Neural progenitor cell (in vitro differentiated cells): ENCODE measurements around the gene TMPRSS9. TPM values are rescaled to one million over a fixed set of nuclear protein-coding genes. Genes with fewer than 3 reads are reported as not detected.

Experiments used
- DNase-seq: peaks from one replicate; pipeline ENCODE4 v3.0.0-alpha.2; 2016; ENCODE audit warnings: low spot score
- H2AFZ ChIP-seq: fragments of 200-600 bp; sonication (generic); replicated peaks from 2 replicates; pipeline ENCODE4 v1.6.1; 2016; ENCODE audit warnings: antibody characterized with exemption
- H3F3A ChIP-seq: fragments of 200-600 bp; sonication (generic); 2 replicates; pipeline ENCODE4 v1.6.1; 2016; ENCODE audit warnings: antibody characterized with exemption, low read depth
- H3K27ac ChIP-seq: fragments of 200-600 bp; sonication (generic); 2 replicates; pipeline ENCODE4 v1.5.1; 2016; ENCODE audit warnings: mild to moderate bottlenecking
- H3K27me3 ChIP-seq: fragments of 200-600 bp; sonication (generic); 2 replicates; pipeline ENCODE4 v1.6.1; 2016; ENCODE audit warnings: mild to moderate bottlenecking, moderate library complexity
- H3K36me3 ChIP-seq: fragments of 200-600 bp; sonication (generic); 2 replicates; pipeline ENCODE4 v1.5.1; 2016
- H3K4me1 ChIP-seq: fragments of 200-600 bp; sonication (generic); 2 replicates; pipeline ENCODE4 v1.6.1; 2016; ENCODE audit warnings: mixed run types
- H3K4me2 ChIP-seq: fragments of 200-600 bp; sonication (generic); 2 replicates; pipeline ENCODE4 v1.6.1; 2016
- H3K4me3 ChIP-seq: fragments of 200-600 bp; sonication (generic); 2 replicates; pipeline ENCODE4 v1.5.1; 2016
- H3K79me2 ChIP-seq: fragments of 200-600 bp; sonication (generic); 2 replicates; pipeline ENCODE4 v1.6.1; 2016; ENCODE audit warnings: low read depth
- H3K9ac ChIP-seq: fragments of 200-600 bp; sonication (generic); 2 replicates; pipeline ENCODE4 v1.6.1; 2016
- H3K9me3 ChIP-seq: fragments of 200-600 bp; sonication (generic); 2 replicates; pipeline ENCODE4 v1.5.1; 2016; ENCODE audit warnings: low read depth
- H4K20me1 ChIP-seq: fragments of 200-600 bp; sonication (generic); 2 replicates; pipeline ENCODE4 v1.6.1; 2016; ENCODE audit warnings: low read depth
- H3K27ac Mint-ChIP-seq: 3 replicates; pipeline ENCODE4 v1.8.0; 2021; ENCODE audit warnings: mixed read lengths
- H3K27me3 Mint-ChIP-seq: 2 replicates; pipeline ENCODE4 v1.8.0; 2022; ENCODE audit warnings: low read depth, mild to moderate bottlenecking, inconsistent platforms, moderate library complexity, mixed read lengths; ENCODE audit not compliant: insufficient read depth
- H3K36me3 Mint-ChIP-seq: 3 replicates; pipeline ENCODE4 v1.8.0; 2021; ENCODE audit warnings: mixed read lengths
- H3K4me1 Mint-ChIP-seq: 3 replicates; pipeline ENCODE4 v1.8.0; 2021; ENCODE audit warnings: mixed read lengths
- H3K4me3 Mint-ChIP-seq: 3 replicates; pipeline ENCODE4 v1.8.0; 2021; ENCODE audit warnings: mild to moderate bottlenecking, moderate library complexity, mixed read lengths
- H3K9me3 Mint-ChIP-seq: 3 replicates; pipeline ENCODE4 v1.8.0; 2020; ENCODE audit warnings: mixed read lengths
- EZH2 ChIP-seq: fragments of 200-600 bp; sonication (generic); IDR thresholded peaks from 2 replicates; pipeline ENCODE4 v1.6.1; 2017; ENCODE audit warnings: antibody characterized with exemption, mild to moderate bottlenecking, moderate library complexity
- EZH2phosphoT487 ChIP-seq: fragments of 200-600 bp; sonication (generic); IDR thresholded peaks from 2 replicates; pipeline ENCODE4 v1.6.1; 2017; ENCODE audit warnings: antibody characterized with exemption
- total RNA-seq: library from RNA; depleted of rRNA; stranded (reverse); fragments of >200 nt; gene quantifications from 2 replicates; pipeline ENCODE4 v1.2.3, GENCODE V29; 2015; ENCODE audit warnings: low replicate concordance
- TF ChIP-seq, protein P1 (sequence below): fragments of 200-600 bp; sonication (generic); IDR thresholded peaks from 2 replicates; pipeline ENCODE4 v1.5.1; 2017; ENCODE audit warnings: antibody characterized with exemption, mild to moderate bottlenecking

Gene TMPRSS9
- total RNA-seq, 1 donor from 2014 or later = not detected

DNA sequence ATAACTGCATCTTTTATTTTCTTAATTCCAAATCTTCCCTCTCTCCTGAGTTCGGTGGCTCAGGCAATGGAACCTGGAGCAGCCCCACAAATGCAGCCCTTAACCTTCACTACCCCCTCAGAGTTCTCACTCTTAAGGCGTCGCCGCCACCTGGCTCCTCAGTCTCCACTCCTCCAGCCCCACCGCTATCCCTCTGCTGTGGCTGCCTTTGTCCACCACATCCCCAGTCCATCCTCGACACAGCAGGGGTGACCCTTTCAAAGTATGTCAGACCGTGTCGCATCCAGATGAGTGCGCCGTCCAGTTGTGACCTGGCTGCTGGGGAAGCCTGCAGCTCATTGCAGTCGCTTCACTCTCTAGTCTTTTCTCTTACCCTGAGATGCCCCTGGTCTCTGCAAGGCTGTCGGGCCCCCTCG lies 30.6 kb upstream of the TMPRSS9 start:
- Histone ChIP-seq H3K4me1 (peaks cover 29% of the 10 kb centered on the region), H3K4me3 (peak overlapping the region; percentile 76), H3K79me2 (peaks cover 79% of the 10 kb centered on the region), H3K36me3 (no peaks in the 10 kb centered on the region), H3K27ac (no peak overlapping the region), H3K9me3 (no peaks in the 10 kb centered on the region), H3F3A (peaks cover 52% of the 10 kb centered on the region), H3K27me3 (no peaks in the 10 kb centered on the region), H4K20me1 (peaks cover 69% of the 10 kb centered on the region), H2AFZ (no peak overlapping the region), H3K9ac (no peak overlapping the region), H3K4me2 (peak overlapping the region; percentile 99)
- peaks cover 2% of the 10 kb centered on the region for H3K36me3 Mint-ChIP-seq
- peaks cover 57% of the 10 kb centered on the region for H3K4me1 Mint-ChIP-seq
- no peaks in the 10 kb centered on the region for H3K9me3 Mint-ChIP-seq
- peak overlapping the region; percentile 83 for H3K27ac Mint-ChIP-seq
- peak; percentile 93 for DNase-seq
- no peak for TF ChIP-seq EZH2
- no peak for TF ChIP-seq EZH2phosphoT487
- TF ChIP-seq, protein P1, sequence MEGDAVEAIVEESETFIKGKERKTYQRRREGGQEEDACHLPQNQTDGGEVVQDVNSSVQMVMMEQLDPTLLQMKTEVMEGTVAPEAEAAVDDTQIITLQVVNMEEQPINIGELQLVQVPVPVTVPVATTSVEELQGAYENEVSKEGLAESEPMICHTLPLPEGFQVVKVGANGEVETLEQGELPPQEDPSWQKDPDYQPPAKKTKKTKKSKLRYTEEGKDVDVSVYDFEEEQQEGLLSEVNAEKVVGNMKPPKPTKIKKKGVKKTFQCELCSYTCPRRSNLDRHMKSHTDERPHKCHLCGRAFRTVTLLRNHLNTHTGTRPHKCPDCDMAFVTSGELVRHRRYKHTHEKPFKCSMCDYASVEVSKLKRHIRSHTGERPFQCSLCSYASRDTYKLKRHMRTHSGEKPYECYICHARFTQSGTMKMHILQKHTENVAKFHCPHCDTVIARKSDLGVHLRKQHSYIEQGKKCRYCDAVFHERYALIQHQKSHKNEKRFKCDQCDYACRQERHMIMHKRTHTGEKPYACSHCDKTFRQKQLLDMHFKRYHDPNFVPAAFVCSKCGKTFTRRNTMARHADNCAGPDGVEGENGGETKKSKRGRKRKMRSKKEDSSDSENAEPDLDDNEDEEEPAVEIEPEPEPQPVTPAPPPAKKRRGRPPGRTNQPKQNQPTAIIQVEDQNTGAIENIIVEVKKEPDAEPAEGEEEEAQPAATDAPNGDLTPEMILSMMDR = no peak
- peak overlapping the region; percentile 94 for H3K4me3 Mint-ChIP-seq
- peaks cover 10% of the 10 kb centered on the region for H3K27me3 Mint-ChIP-seq

DNA sequence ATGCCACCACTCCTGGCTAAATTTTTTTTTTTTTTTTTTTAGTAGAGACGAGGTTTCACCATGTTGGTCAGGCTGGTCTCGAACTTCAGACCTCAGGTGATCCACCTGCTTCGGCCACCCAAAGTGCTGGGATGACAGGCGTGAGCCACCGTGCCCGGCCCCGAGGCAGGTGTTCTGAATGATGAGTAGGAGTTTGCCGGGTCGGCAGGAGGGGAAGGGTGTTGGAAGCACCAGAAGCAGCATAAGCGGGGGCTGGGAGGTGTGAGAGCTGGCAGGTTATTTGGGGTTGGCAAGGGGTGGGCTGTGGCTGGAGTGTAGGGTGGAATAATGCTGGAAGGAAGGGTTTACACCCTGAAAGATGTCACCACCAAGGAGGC lies 29.8 kb upstream of the TMPRSS9 start:
- peaks cover 54% of the 10 kb centered on the region for H3K4me1 Mint-ChIP-seq
- Histone ChIP-seq H2AFZ (no peak overlapping the region), H3K27ac (no peak overlapping the region), H3K9me3 (no peaks in the 10 kb centered on the region), H3K9ac (no peak overlapping the region), H3K4me1 (peaks cover 29% of the 10 kb centered on the region), H4K20me1 (peaks cover 68% of the 10 kb centered on the region), H3K27me3 (no peaks in the 10 kb centered on the region), H3K4me3 (no peak overlapping the region), H3K79me2 (peaks cover 84% of the 10 kb centered on the region), H3F3A (peaks cover 59% of the 10 kb centered on the region), H3K4me2 (peak overlapping the region; percentile 99), H3K36me3 (no peaks in the 10 kb centered on the region)
- H3K36me3 Mint-ChIP-seq = no peaks in the 10 kb centered on the region
- H3K4me3 Mint-ChIP-seq = peak overlapping the region; percentile 94
- peaks cover 10% of the 10 kb centered on the region for H3K27me3 Mint-ChIP-seq
- H3K27ac Mint-ChIP-seq = peak overlapping the region; percentile 86
- no peaks in the 10 kb centered on the region for H3K9me3 Mint-ChIP-seq
- no peak for DNase-seq
- TF ChIP-seq EZH2 = no peak

DNA sequence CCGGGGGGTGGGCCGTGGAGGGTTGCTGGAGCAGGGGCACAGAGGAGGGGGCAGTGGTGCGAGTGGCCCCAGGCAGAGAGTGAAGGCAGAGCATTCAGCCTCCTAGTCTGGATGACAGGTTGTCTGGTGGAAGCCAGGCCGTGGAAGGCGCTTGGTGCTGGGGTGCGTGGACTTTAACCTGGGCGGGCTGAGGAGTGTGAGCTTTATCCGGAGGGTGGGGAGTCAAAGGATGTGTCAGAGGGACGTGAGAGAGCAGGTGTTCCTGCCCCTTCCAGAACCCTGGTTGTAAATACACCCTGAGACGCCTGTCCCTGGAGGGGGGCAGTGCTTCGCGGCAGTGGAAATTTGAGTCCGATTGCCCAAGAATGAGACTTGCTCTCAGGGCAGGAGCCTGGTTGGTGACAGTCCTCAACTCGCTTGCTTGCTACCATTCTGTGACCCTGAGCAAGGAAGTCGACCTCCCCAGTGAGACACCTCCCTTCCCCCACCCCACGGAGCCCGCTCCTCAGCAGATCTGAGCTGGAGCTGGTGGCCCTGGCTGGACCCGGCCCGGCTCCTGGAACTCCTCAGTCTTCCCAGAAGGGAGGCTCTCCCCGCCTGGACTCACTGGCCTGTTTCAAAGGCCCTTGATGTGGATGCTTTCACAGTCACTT lies 29.3 kb upstream of the TMPRSS9 start:
- Histone ChIP-seq H3K9ac (no peak overlapping the region), H3K9me3 (no peaks in the 10 kb centered on the region), H3K4me1 (peaks cover 29% of the 10 kb centered on the region), H4K20me1 (peaks cover 63% of the 10 kb centered on the region), H2AFZ (no peak overlapping the region), H3K4me2 (peak overlapping the region; percentile 99), H3K27me3 (no peaks in the 10 kb centered on the region), H3F3A (peaks cover 64% of the 10 kb centered on the region), H3K27ac (peak overlapping the region; percentile 89), H3K4me3 (peak overlapping the region; percentile 18), H3K79me2 (peaks cover 89% of the 10 kb centered on the region), H3K36me3 (no peaks in the 10 kb centered on the region)
- Mint-ChIP-seq H3K27me3 (peaks cover 12% of the 10 kb centered on the region), H3K4me3 (peak overlapping the region; percentile 94), H3K4me1 (peaks cover 54% of the 10 kb centered on the region), H3K9me3 (peaks cover 2% of the 10 kb centered on the region), H3K27ac (peak overlapping the region; percentile 86), H3K36me3 (peaks cover 2% of the 10 kb centered on the region)
- TF ChIP-seq EZH2 (no peak), EZH2phosphoT487 (no peak)
- TF ChIP-seq, protein P1 = no peak
- DNase-seq = no peak

DNA sequence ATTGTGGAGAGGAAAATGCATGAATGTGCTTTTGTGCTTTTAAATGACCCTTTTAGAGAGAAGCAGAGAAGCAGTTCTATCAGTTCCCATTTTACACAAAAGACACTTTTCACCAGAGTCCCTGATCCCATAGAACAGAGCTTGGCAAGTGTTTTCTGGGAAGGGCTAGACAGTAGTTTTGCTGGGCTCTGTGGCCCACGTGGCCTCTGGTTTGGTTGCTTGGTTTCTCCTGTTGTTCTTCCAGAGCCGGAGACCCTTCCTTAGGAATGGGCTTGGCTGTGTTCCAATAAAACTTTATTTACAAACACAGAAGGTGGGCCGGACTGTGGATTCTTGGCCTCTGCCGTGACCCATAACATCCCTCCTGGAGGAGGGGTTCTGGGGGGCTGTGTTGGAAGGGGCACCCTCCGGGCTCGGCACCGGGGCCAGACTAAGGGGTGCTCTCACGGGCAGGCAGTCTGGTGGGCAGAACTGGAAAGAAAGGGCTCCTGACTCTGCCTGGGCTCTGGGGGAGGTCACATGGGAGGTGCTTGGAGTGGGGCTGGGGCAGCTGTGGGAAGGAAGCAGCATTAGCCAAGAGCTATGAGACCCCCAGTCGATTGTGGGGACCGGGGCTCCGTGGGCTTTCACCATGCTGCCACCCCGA lies 28.3 kb upstream of the TMPRSS9 start:
- peaks cover 91% of the 10 kb centered on the region for H3K79me2 ChIP-seq
- Mint-ChIP-seq H3K36me3 (peaks cover 6% of the 10 kb centered on the region), H3K27ac (peak overlapping the region; percentile 63), H3K4me1 (peaks cover 57% of the 10 kb centered on the region), H3K4me3 (peak overlapping the region; percentile 94), H3K27me3 (peaks cover 12% of the 10 kb centered on the region), H3K9me3 (peaks cover 4% of the 10 kb centered on the region)
- peaks cover 29% of the 10 kb centered on the region for H3K4me1 ChIP-seq
- no peaks in the 10 kb centered on the region for H3K9me3 ChIP-seq
- peak overlapping the region; percentile 89 for H3K27ac ChIP-seq
- no peaks in the 10 kb centered on the region for H3K27me3 ChIP-seq
- H3K4me3 ChIP-seq = peak overlapping the region; percentile 18
- no peak overlapping the region for H2AFZ ChIP-seq
- no peak for DNase-seq
- no peak for TF ChIP-seq EZH2
- TF ChIP-seq, protein P1 = no peak
- TF ChIP-seq EZH2phosphoT487 = no peak
- H3F3A ChIP-seq = peaks cover 73% of the 10 kb centered on the region
- no peak overlapping the region for H3K9ac ChIP-seq
- peak overlapping the region; percentile 99 for H3K4me2 ChIP-seq
- peaks cover 69% of the 10 kb centered on the region for H4K20me1 ChIP-seq
- H3K36me3 ChIP-seq = no peaks in the 10 kb centered on the region
